HS-5 (cell line): ENCODE data around the gene DIS3L2.
"Not testable (repeated sequence)": the region's sequence is repeated elsewhere in the genome, so short reads cannot be mapped to it uniquely, and the experiment has no call there.

Source experiments
- DNase-seq: peaks from one replicate; pipeline ENCODE4 v3.0.0-alpha.2; 2012; ENCODE audit warnings: low read depth

The DIS3L2 gene

DNA sequence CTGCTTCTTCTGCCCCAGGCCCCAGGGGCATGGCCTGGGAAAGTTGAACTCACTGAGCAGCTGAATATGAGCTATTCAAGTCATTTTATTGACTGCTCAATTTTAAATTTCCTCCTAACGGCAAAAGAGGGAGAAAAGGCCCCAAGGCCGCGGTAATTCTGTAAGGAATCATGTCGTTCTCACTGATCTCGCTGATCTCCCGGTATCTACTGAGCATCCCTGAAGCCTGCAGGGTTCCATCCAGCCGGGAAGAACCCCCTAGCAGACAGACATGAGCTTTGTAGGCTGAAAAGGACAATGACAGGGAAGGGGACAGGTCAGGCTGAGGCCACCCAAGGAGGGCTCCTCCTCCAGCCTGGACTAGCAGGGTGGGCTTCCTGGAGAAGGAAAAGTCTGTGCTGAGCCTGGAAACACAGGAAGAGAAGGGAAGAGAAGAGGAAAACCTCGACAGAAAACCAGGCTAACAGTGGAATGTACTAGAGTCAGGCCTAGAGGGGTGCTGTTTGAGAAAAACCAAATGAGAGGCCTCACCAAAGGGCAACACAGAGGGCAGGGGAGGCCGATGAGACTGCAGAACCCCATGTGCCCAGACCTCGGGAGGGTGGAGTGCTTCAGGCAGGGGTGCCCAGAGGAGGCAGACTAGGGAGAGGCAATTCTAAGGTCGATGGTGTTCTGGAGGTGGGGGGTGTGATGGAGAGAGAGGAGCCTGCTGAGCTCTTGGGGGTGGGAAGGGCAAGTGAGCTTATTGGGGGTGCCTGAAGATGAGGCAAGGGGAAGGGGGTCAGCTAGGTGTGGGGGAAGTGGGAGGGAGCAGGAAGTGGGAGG is 32.4 kb upstream of the DIS3L2 start:
- no peak for DNase-seq

DNA sequence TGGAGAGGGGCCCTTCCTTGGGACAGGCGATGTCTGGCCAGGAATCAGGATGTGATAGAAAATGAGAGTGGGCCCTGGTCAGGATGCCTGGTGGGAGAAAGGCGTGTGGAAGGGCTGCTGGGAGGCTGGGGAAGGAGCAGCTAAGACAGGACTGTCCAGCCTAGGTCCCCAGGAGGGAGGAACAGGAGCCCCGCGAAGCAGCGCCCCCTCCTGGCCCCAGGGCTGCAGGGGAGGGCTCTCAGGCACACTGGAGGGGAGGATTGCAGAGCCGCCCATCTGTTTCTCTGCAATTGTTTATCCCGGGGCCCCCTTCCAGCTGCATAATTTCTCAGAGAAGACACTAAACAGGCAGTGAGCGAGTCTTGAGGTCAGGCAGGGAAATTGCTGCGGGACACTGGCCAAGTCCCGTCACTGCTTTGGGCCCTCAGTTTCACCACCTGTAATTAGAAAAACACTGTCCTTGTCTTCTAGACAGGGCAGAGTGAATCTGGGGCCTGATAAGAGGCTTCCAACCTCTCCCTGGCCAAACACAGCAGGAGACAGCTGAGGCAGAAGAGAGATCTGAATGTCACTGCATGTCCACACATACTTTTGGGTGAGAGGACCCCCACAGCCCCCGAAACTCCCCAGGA is 31.4 kb upstream of the DIS3L2 start:
- no peak for DNase-seq

DNA sequence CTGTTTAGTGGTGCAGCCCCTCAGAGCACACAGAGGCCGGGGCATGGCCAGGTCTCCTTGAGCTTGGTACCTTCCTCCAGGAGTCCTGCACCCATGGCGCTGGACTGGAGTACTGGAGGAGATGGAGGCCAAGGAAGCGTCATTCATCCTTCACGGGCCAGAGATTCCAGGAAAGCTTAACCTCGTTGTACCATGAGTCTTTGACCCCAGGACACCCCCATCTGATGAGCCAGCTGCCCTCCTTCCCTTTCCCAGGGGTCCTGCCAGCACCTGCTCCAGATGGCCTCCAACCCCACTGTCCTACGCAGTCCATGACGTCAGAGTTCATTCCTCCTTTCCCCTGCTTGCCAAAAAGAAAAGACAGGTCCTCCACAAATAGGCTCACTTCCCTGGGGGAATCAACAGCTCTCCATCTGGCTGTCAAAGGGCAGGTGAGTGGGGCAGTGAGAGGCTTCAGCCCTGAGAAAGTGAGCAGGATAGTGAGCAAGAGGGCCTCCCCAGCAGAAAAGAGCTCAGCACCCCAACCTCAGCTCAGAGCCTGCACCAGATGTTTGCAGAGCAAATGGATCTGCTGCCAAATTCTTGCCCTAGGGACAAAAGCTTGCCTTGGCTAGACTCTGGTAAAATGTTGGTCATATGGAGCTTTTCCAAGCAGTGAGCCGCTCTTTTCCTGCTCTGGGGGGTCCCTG is 30.8 kb upstream of the DIS3L2 start:
- no peak for DNase-seq

DNA sequence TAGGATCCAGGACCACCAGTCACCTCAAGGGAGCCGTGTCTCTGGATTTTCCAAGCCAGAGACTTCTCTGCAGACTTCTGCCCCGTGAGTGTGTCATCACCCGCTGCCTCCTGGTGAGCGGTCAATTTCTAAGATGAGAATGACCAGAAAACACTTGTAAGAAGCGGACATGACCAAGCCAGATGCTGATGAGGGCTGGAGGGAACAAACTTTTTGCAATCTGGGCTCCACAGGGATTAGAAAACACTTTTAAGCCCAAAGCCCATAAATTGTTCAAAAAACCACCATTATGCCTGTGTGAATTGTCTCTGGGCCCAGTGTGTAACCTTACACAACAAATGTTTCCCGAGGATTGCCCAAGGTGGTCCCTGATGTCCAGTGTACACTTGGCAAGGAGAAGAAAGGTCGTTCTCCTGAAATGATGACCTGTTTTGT is 30.0 kb upstream of the DIS3L2 start:
- DNase-seq = no peak

- DNase-seq = no peak
Measured at GRCh38 chr2:231932711-231932970, 28.9 kb upstream of the DIS3L2 start.

- DNase-seq = no peak
Measured at GRCh38 chr2:231932985-231933915, 28.3 kb upstream of the DIS3L2 start.

GRCh38 chr2:231933916-231934401 is 27.6 kb upstream of the DIS3L2 start:
- DNase-seq = no peak

GRCh38 chr2:231934441-231935206 is 26.9 kb upstream of the DIS3L2 start:
- no peak for DNase-seq

DNA sequence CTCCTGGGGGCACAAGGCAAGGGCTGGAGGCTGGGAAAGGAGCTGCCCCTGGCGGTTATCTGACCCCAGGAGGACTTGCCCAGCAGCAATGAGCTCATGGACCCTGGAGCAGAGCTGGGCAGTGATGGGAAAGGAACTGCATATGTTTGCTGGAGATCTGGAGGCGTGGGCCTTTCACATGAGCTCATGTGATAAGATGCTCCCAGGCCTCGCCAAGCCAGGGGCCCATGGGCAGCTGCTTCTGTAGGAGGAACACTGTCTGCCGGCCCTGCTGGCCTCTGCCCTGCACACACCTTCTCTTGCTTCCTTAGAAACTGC is 26.3 kb upstream of the DIS3L2 start:
- no peak for DNase-seq

DNA sequence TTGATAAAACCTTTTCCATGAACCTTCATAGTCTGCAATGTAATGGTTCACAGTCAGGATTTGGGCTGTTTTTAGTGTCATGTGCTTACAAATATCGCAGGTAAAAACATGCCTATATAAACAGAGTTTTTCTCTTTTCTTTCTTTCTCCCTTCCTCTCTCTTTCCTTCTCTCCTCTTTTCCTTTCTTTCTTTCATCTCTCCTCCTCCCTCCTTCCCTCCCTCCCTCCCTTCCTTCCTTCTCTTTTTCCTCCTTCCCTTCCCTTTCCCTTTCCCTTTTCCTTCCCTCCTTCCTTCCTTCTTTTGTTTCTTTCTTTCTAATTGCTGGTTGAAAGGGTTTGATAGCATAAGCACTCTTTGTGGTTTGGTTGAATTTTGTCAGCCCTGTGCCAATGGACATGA is 25.7 kb upstream of the DIS3L2 start:
- DNase-seq = no peak

DNA sequence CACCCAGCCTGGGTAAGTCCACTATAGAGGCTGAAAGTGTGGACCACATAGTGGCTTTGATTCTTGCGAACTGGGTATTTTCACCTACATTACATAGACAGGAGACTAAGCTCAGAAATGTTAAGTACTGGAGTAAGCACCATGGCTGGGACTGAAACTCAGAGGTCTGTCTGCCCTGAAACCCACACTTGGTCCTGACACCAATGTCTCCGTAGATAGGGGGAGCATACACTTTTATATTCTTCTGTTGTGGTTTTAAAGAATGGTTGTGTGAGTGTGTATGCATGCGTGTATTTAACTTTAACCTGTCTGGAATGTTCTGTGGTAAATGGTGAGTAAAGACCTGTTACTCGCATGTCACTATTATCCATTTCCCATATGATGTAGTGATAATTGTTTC is 25.0 kb upstream of the DIS3L2 start:
- DNase-seq = no peak

GRCh38 chr2:231937057-231937456 is 24.5 kb upstream of the DIS3L2 start:
- no peak for DNase-seq

- DNase-seq = no peak
Measured at GRCh38 chr2:231939022-231939421, 22.5 kb upstream of the DIS3L2 start.

DNA sequence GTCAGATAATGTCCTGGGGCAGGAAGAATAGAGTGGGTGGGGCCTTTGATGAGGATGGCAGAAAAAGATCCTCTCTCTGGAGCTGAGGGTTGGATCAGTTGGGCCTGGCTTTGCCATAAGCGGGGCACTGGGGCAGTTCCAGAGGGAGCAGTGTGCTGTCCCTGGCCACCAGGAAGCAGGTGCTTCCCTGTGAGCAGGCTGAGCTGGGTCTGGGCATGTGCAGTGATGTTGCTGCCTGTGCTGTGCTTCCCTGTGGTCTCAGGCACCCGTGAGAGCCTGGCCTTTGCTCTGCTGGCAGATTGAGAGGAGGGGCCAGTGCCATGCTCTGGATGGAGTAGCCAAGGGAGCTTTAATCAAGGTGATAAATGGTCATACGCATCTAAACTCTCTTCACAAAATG is 20.7 kb upstream of the DIS3L2 start:
- no peak for DNase-seq

- no peak for DNase-seq
Measured at GRCh38 chr2:231941673-231942072, 19.8 kb upstream of the DIS3L2 start.

DNA sequence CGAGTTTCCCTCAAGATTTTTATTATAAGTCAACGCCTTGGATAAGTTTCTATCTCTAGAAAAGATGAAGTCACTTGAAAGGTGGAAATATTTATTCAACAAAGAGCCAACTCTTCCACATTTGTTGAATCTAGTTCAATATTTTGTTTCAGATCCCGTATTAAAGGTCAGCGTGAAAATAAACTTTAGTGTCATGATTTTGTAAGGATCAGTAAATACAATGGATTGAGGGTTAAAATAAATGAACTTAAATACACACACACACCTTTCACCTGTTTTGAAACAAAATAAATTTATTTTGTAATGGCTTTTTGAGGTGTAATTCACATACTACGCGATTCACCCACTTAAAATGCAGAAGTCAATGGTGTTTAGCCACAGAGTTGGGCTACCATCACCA is 19.3 kb upstream of the DIS3L2 start:
- DNase-seq = no peak

DNA sequence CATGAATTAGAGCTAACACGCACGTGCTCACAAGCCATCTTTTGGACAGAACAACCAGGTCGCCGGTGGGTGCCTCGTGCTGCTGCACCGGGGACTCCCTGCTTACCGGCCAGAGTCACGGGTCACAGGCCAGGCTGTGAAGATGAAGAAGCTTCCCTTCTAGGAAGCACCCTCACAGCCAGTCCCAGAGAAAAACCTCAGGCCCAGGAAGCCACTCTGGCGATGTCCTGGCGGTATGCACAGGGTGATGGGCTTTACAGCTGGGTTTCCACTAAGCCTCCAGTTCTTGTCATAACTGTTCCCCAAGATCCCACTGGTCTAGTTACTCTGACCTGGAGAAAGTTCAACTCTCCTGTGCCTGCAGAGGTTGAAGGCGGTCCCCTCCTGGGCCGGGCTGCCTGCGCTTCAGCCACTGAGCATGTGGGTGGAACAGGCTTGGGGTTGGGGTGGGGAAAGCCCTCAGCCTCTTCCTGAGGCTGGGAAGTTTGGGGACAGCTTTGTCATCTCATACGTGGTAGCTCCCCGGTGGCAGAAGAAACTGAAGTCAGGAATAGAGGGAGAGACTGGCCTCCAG is 15.2 kb upstream of the DIS3L2 start:
- DNase-seq = no peak

GRCh38 chr2:231947112-231947511 is 14.4 kb upstream of the DIS3L2 start:
- not testable (repeated sequence) for DNase-seq

GRCh38 chr2:231947694-231948093 is 13.8 kb upstream of the DIS3L2 start:
- no peak for DNase-seq

- DNase-seq = no peak
Measured at GRCh38 chr2:231951452-231952035, 10.0 kb upstream of the DIS3L2 start.
